SK-N-DZ (cell line): Measurements from ENCODE around the gene CCDC91.
"Not testable (repeated sequence)": the region's sequence is repeated elsewhere in the genome, so short reads cannot be mapped to it uniquely, and the experiment has no call there.

Experiments
- DNase-seq: peaks from one replicate; pipeline ENCODE4 v3.0.0-alpha.2; 2015; ENCODE audit warnings: low spot score

CCDC91 gene

DNA sequence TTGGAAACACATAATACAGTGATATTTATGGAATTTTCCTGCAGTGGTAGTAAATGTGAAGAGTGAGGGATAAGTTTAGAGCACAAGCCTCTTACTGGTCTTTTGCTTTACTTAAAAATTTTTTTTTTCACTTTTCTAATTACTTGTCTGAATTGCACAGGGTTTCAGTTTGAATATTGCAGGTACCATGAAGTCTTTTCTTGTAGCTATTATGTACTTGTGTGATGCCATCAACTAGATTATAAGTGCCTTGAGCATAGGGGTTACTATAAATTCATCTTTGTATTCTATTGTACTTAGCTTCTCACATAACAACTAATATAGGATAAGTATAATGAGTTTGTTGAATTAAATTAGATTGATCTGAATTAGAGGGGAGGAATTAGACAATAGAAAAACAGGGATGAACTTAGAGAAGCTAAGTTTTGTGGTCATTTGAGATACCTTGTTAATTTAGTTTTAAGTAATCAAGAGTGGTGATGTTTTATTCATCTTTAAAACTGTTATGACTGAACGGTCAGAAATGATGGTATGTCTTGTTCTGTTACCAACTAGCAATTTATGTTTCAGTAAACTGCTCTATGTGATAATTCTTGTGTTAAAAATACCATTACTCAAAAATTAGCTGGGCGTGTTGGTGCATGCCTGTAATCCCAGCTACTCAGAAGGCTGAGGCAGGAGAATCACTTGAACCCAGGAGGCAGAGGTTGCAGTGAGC lies 42.1 kb downstream of the CCDC91 start:
- no peak for DNase-seq

DNA sequence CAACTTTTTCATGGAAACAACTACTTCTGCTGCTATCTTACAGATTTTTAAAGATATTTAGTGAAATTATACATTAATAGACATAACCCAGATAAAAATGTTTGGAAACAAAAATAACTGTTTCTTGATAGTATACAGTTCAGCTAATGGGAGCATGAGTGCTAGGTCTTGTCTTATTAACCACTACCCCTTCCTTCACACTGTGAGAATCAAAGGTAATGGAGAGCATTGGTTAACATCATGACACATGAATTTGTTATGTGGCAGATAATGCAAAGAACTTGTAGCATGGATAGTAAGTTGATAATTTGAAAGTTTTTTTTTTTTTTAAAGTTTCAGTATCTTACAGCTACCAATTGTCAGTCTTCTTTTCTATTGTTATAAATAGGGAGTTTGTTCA lies 44.2 kb downstream of the CCDC91 start:
- no peak for DNase-seq

DNA sequence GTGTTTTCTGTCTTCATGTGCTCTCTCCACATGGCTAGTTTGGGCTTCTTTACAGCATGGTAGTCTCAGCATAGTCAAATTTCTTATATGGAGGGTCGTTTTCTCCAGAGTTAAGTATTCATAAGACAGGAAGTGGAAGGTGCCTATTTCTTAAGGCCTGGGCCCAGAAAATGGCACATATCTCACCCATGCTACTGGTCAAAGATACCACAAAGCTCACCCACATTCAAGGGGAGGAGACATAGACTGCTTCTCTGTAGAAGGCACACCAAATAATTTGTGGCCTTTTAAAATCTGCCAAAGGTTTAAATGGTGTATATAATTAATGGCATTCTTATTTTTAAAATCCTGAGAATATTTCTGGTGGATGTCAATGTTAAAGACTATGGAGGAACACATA lies 44.8 kb downstream of the CCDC91 start:
- DNase-seq: no peak

DNA sequence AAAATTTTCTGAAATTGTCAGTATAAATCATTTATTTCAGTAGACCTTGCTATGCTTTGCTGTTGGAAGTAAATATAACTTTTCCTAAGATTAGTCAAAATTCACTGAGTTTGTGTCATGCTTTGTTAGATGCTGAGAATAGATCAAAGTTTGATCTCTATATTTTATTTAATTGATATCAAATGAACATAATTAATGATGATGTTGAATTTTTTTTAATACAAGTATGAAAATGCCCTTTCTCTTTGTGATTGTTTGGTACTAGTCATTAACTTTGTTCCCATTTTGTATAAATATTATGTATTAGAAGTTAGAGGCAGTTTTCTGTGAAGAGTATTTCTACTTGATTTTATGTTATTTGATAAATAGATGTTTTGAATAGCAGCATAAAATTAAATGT lies 45.7 kb downstream of the CCDC91 start:
- no peak for DNase-seq

DNA sequence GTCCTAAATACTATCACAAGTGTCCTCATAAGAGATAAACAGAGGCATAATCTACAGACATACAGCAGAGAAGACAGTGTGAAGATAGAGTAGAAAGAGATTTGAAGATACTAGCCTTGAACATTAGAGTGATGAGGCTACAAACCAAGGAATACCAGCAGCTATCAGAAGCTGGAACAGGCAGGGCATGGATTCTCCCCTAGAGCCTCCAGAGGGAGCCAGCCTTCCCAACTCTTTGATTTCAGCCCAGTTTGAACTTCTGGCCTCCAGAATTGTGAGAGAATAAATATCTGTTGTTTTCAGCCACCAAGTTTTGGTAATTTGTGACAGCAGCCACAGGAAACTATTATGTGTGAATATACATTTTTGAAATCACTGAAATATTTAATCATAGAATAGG lies 47.2 kb downstream of the CCDC91 start:
- DNase-seq: no peak

DNA sequence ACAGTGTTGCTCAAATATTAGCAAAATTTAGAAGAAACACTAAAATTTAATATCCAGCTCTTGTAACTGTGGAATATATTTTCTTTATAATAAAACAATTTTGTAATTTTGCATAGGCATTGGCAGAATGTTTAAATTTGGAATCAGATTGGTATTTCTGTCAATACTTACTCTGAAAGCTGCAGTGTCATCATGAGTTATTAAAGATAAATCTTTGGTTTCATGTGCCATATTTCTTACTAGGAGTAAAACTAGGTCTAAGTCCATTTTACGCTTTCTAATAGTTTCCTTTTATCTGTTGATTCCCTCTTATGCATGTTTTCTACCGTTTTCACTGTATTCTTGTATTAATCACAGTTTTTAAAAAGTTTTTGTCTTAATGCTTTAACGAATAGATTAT lies 49.7 kb downstream of the CCDC91 start:
- DNase-seq: no peak

DNA sequence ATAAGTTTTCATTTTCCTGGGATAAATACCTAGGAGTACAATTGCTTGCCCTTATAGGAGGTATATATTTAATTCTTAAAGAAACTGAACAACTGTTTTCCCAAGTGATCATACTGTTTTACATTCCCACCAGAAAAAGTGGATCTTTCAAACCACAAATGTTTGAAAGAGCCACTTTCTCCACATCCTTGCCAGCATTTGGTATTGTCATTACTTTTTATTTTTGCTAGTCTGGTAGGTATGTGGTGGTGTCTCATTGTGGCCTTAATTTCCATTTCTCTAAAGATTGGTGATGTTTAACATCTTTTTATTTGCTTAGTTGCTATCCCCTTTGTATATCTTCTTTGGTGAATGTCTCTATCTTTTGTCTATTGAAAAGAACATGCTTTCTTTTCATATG lies 50.6 kb downstream of the CCDC91 start:
- DNase-seq: no peak

DNA sequence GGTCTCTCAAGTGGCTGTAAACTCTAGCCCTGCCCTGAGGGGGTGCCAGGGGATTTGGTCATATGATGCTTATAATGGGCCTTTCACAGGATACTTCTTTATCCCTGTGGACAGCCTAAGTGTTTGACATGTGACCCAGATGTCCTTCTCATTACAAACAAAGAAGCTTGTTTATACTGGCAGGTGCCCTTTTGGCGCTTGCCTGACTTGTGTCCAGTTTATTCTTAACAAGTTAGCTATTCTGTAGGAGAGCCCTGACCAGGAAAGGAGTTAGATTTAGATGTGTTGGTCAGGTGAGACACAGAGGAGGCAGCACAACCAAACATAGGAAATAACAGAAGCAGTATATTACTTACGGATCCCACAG lies 51.9 kb downstream of the CCDC91 start:
- DNase-seq: no peak

DNA sequence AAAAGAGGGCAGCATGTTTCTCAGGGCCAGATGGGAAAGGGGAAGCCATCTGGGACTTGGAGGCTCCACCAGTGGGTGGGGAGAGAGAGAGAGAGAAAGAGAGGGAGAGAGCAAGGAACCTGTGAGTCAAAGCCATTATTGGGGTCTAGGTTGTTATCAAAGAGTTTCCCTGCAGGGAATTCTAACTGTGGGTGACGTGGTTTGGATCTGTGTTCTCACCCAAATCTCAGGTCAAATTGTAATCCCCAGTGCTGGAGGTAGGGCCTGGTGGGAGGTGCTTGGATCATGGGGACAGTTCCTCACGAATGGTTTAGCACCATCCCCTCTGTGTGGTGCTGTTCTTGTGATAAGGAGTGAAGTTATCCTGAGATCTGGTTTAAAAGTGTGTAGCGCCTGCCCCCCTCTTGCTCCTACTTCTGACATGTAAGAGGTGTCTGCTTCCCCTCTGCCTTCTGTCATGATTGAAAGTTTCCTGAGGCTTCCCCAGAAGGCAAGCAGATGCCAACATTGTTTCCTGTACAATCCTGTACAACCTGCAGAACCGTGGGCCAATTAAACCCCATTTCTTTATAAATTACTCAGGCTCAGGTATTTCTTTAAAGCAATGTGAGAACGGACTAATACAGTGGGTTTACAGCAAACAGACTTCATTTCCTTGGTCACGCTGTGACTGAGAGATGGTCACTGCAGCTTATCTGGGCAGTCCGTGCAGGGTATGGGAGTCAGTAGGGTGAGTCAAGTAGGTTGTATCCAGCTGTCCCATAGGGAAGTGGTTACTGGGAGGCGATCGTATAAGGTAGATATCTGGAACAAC lies 52.4 kb downstream of the CCDC91 start:
- DNase-seq: no peak

DNA sequence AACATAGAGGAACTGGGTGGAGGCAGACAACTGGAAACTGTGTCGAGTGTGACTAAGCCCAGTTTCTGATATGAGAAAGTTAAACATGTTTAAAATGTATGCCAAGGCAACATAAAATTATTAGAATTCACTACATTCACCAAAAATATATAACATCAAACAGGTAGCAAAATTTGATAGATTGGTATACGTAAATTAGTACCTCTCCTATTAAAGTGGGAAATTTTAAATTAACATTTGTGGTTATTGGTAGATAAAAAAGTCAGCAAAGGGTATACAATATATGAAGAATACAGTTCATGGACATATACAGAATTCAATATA lies 53.0 kb downstream of the CCDC91 start:
- DNase-seq: no peak

DNA sequence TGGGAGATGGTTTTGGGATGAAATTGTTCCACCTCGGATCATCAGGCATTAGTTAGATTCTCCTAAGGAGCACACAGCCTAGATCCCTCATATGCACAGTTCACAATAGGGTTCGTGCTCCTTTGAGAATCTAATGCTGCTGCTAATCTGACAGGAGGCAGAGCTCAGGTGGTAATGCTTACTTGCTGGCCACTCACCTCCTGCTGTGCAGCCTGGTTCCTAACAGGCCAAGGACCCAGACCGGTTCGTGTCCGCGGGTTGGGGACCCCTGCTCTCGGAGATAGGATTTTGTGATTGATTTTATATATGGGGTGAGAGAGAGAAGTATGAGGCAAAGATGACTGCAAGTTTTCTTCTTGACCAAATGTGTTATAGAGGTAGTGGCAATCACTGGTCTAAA lies 57.5 kb downstream of the CCDC91 start:
- DNase-seq: no peak

DNA sequence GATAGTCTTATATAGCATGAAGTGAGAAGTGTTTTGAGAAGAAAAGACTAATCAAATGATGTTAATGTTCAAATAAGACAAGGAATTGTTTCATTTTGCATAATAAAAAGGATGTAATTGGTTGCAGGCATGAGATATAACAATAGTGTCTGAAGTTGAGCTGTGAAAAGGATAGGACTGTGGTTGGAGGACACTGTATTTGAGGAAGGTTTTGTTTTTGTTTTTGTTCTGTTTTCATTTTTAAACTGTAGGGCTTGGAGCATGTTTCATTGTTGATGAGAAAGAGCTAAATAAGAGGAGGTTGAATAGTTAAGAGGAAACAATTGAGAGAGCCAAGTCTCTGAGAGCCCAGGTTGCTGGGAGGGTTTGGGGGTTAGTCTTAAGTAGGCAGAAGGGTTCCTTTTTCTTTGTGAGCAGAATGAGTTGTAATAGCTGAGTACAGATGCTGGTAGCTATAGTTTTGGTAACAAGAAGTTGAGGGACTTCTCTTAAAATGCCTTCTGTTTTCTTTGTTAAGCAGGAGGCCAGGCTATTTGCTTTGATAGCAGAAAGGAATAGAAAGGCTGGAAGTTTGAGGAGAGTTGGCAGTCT lies 58.4 kb downstream of the CCDC91 start:
- DNase-seq: no peak

DNA sequence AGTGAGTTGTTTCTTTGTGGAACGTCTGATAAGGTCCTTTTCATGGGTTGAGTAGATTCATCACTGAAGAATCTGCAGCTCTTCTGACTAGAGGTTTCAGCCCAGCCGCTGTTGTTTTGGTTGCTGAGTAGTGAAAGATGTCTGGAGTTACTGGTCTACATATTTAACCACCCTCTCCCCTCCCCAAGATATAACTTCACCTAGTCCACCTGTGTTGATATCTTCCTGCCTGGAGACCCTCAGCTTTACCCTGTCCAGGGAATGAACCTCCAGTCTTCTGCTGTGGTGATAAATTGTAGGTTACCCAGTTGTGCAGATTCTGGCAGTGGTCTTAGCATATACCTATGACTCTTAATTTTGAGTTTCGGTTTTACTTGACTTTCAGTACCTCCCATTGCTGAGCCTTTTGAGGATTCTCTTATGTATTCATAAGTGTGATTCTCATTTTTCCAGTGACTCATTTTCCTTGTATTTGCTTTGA lies 62.9 kb downstream of the CCDC91 start:
- DNase-seq: no peak

DNA sequence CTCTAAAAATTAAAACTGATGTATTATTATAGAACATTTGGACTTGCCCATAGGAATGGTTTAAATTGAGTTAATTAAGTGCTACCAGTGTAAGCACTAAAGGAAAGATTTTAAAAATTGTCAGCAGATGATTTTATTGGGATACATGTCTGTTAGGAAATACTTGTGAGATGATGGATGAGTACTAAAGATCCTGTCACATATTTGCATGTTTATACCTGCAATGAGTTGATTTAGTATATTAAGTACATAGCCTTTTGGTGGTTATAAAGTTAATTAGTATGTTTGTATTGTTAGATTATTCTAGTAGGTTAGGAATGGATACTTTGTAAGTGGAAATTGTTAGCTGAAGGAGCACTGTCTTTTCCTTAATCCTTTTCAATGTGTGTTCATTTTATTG lies 67.2 kb downstream of the CCDC91 start:
- no peak for DNase-seq

DNA sequence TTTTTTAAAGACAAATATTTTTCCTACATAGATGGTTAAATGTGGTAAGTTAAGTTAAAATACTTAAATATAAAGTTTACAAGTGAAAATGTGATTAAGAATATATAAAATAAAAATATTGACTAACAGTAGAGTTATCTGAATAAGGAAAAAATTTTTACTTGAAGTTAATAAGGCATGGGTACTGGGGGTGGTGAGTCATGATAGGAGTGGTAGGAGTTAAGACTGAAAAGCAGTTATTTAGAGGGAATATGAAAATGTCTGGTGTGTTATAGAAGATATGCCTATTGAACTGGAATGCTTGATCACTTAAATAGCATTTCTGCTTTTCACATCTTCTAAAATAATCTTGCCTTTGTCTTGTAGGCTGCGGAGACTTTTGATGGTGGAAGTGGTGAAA lies 68.7 kb downstream of the CCDC91 start:
- DNase-seq: no peak

DNA sequence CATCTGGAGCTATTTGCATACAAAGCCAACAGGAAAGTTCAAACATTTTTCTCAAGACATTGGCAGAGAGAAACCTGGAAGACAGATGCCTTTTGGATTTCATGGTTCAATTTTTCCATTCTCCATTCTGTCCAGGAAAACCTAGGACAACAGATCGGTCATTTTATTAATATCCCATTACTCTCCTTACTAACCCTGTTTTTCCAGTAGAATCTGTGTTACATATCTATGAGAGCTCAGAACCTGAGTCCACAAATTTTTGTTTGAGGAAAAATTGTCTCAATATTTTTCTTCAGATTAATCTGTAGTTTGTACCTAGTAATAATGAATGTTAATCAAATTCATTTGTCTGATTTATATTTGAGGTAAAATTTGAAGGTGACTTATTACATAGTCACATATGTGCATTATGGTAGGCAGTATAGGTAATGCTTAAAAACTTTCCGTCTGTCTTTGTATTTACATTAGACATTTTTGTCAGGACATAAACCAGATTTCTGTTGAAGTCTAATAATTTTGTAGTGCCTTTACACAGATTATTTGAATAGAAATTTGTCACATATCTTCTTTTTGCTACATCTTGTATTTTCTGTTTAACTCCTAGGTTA lies 75.3 kb downstream of the CCDC91 start:
- no peak for DNase-seq

DNA sequence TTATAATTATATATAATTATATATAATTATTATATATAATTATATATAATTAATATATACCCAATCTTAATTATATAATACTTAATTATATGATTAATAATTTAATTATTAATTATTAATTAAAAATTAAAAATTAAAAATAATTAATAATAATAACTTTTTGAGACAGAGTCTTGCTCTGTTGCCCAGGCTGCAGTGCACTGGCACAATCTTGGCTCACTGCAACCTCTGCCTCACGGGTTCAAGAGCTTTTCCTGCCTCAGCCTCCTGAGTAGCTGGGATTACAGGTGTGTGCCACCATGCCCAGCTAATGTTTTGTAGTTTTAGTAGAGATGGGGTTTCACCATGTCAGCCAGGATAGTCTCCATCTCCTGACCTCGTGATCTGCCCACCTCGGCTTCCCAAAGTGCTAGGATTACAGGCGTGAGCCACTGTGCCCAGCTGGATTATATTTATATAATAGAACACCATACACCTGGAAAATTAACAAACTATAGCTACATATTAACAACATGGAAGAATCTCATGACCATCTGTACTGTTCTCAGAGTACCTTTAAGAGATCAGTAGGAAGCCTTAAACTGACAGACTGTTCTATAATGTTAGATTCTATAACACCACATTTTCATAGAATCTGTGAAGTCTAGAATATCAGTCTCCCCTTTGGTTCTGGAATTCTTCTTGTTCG lies 77.8 kb downstream of the CCDC91 start:
- DNase-seq: not testable (repeated sequence)

DNA sequence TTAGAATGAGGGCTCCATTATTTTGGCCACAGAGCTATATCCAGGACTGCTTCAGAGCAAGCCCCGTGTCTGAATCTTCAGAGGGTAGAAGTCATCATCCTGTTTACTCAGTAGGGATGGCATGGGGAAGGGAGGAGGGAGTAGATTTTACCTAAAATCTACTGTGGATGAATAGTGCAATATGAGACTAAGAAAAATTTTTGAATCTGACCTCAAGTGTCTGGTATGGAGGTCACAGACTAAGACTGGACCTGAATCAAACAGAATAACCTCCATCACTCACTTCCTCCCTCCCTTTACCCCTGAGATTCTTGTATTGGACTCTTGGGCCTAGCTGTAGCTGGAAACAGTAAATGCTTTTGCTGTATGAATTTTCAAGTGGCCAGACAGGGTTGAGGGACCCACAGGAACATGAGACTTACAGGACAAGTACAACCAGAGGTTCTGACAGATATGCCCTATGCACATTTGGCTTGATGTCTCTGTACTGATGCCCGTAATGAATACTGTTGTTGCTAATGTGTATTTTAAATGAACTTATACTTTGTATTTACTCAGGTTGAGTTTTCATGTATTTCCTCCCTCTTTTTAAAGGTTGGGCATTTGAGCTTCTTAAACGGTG lies 78.5 kb downstream of the CCDC91 start:
- no peak for DNase-seq

DNA sequence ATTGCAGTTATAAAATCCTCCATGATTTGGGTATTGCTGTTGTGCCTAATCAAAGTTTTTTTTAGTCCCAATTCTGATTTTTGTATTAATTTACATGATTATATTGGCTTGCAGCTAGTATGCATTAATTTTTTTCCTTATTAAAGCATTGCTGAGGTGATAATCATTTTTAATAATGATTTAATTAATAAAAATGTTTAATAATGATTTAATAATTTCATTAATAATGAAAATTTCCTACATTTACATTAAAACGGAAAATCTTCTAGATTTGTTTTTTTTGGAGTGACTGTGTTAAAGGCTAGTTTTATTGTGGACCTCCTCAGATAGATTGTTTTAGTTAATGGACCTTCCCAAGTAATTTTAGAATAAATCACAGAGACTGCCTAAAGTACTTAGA lies 79.6 kb downstream of the CCDC91 start:
- DNase-seq: no peak

DNA sequence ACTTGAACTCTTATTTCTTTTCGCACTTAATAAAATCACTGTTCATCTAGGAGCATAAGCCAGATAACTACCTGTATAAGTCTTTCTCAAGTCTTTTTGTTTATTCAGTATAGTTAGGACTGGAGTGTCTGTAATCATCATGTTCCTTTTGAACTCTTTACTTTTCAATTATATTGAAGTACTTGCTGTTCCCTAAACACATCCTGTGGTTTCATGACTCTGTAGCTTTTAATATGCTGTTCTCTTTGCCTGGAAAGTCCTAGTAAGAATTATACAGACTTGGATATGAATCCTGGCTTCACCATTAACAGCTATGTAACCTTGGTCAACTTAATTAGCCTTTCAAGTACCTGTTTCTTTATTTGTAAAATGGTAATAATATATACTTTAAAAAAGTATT lies 88.2 kb downstream of the CCDC91 start:
- no peak for DNase-seq

DNA sequence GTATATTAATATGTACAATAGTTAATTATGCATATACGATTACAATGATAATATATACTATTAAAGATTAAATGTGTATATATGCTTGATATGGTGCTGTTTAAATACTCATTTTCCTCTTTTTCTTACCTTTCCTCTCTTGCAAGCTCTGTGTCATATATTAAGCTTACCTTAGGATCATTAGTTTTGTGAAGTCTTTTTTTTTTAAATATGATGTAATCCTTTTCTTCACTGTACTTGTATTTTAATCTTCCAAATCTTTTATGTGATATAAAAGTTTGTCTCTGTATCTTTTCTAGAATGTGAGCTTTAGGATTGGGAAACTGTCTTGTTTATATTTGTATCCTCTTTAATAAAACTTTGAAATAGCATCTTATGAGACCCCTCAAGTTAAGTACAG lies 88.7 kb downstream of the CCDC91 start:
- no peak for DNase-seq

DNA sequence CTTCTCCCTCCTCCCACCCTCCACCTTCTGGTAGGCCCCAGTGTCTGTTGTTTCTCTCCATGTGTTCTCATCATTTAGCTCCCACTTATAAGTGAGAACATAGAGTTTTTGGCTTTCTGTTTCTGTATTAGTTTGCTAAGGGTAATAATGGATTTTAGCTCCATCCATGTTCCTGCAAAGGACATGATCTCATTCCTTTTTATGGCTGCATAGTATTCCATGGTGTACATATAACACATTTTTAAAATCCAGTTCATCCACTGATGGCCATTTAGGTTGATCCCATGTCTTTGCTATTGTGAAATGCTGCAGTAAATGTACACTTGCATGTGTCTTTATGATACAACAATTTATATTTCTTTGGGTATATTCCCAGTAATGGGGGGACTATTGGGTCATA lies 96.1 kb downstream of the CCDC91 start:
- DNase-seq: no peak
